GM12801 (cell line): Measurements from ENCODE around the gene CFAP410.

Experiments used
- TF ChIP-seq, protein P1 (sequence below): IDR thresholded peaks from one replicate; pipeline ENCODE4 v1.5.1; 2011; ENCODE audit warnings: control low read depth; ENCODE audit not compliant: insufficient read length; ENCODE audit errors: extremely low read depth

Gene CFAP410

GRCh38 chr21:44304011-44304616, 35.1 kb downstream of the CFAP410 start:
- TF ChIP-seq, protein P1, sequence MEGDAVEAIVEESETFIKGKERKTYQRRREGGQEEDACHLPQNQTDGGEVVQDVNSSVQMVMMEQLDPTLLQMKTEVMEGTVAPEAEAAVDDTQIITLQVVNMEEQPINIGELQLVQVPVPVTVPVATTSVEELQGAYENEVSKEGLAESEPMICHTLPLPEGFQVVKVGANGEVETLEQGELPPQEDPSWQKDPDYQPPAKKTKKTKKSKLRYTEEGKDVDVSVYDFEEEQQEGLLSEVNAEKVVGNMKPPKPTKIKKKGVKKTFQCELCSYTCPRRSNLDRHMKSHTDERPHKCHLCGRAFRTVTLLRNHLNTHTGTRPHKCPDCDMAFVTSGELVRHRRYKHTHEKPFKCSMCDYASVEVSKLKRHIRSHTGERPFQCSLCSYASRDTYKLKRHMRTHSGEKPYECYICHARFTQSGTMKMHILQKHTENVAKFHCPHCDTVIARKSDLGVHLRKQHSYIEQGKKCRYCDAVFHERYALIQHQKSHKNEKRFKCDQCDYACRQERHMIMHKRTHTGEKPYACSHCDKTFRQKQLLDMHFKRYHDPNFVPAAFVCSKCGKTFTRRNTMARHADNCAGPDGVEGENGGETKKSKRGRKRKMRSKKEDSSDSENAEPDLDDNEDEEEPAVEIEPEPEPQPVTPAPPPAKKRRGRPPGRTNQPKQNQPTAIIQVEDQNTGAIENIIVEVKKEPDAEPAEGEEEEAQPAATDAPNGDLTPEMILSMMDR = no peak

DNA sequence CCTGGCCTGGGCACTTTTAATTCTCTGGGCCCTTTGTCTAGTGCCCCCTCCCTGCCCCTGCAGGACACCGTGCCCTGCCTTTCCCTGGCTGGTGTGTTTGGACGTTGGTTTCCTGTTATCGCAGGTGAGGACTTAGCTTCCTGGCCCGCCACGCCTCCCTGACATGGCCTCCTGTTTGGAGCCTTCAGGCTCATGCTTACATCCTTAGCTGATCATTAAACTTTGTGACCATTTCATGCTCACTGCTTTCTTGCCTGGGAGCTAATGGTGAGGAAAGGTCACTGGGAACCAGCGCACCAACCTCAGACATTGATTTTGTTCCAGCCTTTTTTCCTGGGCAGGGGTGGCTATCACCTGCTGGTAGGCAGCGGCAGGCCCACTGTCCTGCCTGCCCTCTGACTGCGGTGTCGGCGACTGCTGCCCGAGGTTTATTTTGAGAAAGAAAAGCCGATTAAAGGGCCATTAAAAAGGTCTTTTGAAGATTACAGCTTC, 35.7 kb downstream of the CFAP410 start:
- TF ChIP-seq, protein P1 = no peak

DNA sequence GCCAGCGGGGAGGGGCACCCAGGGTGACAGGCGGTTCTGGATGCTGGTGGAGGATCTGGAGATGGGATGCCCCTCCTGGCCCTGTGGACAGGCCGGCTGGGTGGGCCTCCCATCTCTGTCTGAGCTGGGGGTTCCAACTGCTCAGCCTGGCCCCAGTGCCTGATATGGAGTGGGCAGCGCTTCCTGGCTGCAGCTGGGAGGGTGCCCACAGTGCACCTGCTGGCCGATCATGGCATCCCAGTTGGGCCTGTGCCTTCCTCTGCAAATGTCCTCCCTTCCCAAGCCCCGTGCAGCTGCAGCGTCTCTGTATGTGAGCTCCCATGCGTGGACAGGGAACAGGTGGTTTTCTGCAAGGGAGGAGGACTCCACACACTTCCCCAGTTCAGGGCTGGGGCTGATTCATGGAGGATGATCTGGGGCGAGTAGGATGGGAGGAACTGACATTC, 37.2 kb downstream of the CFAP410 start:
- TF ChIP-seq, protein P1 = no peak

GRCh38 chr21:44301141-44301540, 38.0 kb downstream of the CFAP410 start:
- TF ChIP-seq, protein P1 = no peak

DNA sequence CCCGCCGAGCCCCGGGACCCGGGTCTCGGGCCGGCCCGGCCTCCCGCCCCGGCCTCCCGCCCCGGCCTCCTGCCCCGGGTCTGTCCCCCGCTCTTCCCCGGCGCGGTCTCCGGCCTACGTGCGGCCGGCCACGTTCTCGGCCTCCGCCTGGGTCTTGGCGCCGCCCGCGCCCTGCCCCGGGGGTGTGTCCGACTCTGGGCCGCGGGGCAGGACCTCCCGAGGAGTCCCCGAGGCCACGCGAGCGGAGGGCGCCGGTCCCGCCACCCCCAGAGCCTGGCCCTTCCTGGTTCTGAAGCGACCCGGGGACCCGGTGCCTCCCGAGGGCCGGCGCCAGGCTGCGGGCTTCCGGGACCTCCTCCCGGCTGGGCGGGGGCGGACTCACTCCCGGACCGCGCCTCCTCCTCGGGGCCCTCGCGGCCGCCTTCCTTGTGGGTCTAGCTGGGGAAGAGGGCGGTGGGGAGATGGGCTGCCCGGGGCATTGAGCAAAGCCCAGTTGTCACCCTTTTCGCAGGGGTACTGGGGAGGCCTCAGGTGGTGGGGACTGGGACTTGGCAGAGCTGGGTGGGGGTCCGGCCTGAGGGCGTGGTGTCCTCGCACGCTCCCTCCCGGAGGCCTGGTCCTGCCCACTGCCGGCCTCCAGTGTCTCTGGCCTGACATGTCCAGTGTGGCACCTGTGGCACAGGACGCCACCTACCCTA, 38.8 kb downstream of the CFAP410 start:
- TF ChIP-seq, protein P1 = no peak

GRCh38 chr21:44299458-44300261, 39.5 kb downstream of the CFAP410 start, which contains the start of gene PFKL:
TSS of gene PFKL (plus strand) at chr21:44300053. CDS start at chr21:44300106, 53 bp downstream.
- TF ChIP-seq, protein P1 = no peak

DNA sequence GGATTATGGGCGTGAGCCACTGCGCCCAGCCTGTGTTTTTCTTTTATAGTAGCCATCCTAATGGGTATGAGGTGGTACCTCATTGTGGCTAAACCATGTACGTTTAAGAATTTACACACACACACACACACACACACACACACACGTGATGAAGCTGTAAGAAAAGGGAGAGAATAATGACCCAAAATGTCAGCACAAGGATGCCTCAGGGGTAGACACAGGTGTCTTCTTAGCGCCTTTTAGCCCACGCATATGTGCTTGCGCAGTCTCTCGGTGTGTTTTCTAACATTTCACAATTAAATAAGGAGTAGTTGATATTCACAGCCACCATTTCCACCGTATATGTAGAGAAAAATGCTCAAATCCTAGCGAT, 40.1 kb downstream of the CFAP410 start:
- TF ChIP-seq, protein P1 = no peak
